Coronary artery (tissue), 2 donors: ENCODE results near the gene SMARCB1.

Experiments used
- DNase-seq: peaks from one replicate; pipeline ENCODE4 v3.0.0-alpha.2; 2017; ENCODE audit warnings: low spot score
- H3K27ac ChIP-seq, 2 donors: fragments of 200-600 bp; sonication (generic); one replicate each; pipeline ENCODE4 v1.5.1; 2016 to 2019
- H3K4me3 ChIP-seq: fragments of 200-600 bp; sonication (generic); 2 replicates; pipeline ENCODE4 v1.5.1; 2016; ENCODE audit warnings: mild to moderate bottlenecking, moderate library complexity
- CTCF ChIP-seq: fragments of 200-600 bp; sonication (generic); IDR thresholded peaks from one replicate; pipeline ENCODE4 v1.5.1; 2019; ENCODE audit warnings: antibody characterized with exemption

Gene SMARCB1

GRCh38 chr22:23835484-23836144 is 48.8 kb downstream of the SMARCB1 start:
- TF ChIP-seq CTCF, result no peak
- DNase-seq, result no peak
- Histone ChIP-seq H3K4me3 (no peak overlapping the region), H3K27ac (peak overlapping the region; percentile 50 to 72)

- DNase-seq, result no peak
- Histone ChIP-seq H3K27ac (peak overlapping the region in 1 of 2 donors; percentile 50), H3K4me3 (no peak overlapping the region)
- no peak for TF ChIP-seq CTCF
Observed at GRCh38 chr22:23836281-23836680, 49.5 kb downstream of the SMARCB1 start.

GRCh38 chr22:23836692-23837495 is 50.1 kb downstream of the SMARCB1 start:
- DNase-seq, result no peak
- H3K27ac ChIP-seq, result no peak overlapping the region

GRCh38 chr22:23837496-23837859 is 50.7 kb downstream of the SMARCB1 start:
- no peak for DNase-seq
- Histone ChIP-seq H3K27ac (no peak overlapping the region), H3K4me3 (no peak overlapping the region)
- no peak for TF ChIP-seq CTCF

More at GRCh38 chr22:23836692-23837495, 50.1 kb downstream of the SMARCB1 start:
- no peak overlapping the region for H3K4me3 ChIP-seq
- no peak for TF ChIP-seq CTCF

GRCh38 chr22:23837911-23838680 is 51.3 kb downstream of the SMARCB1 start:
- no peak for DNase-seq
- TF ChIP-seq CTCF, result no peak
- Histone ChIP-seq H3K4me3 (peak overlapping the region; percentile 79), H3K27ac (no peak overlapping the region)

GRCh38 chr22:23838681-23839468 is 52.1 kb downstream of the SMARCB1 start, which contains the start of gene DERL3:
Gene DERL3, minus strand, starts transcription at chr22:23839006. Its CDS starts 19 bp downstream, at chr22:23838987.
- Histone ChIP-seq H3K27ac (peak within 1 kb of the TSS in 1 of 2 donors; percentile 53), H3K4me3 (peak within 1 kb of the TSS; percentile 79)
- TF ChIP-seq CTCF, result no peak
- peak; percentile 97 for DNase-seq
